Kasumi-1 (cell line): Measurements from ENCODE around the gene IGLL1.

Experiments
- DNase-seq, 2 experiments: peaks; one replicate each; lab custom pipeline; 2025; lab: John Stamatoyannopoulos, UW

Gene IGLL1

DNA sequence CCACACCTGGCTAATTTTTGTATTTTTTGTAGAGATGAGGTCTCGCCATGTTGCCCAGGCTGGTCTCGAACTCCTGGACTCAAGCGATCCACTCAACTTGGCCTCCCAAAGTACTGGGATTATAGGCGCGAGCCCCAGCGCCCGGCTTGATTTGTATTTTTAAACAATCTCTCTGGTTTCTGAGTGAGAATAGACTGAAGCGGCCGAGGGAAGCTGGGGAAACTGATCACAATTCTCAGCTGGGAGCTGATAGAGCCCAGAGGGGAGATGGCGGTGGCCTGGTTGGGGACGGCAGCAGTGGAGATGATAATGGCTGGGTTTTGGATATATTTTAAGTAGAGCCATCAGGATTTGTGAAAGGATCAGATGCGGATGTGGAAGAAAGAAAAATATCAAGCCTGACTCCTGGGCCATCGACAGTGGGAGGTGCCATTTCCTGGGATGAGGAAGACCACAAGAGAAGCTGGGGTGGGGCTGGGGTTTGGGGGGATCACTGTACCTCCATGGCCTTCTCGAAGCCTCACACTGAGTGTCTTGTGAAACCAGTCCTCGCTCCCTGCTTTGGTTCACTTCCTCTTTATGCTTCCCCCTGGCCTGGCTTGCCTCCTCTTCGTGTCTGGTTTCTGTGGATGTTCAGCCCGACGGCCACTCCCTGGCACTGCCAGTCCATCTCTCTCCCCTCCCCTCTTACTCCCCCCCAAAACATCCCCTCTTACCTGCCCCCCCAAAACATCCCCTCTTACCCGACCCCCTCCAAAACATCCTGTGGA lies 51.9 kb downstream of the IGLL1 start:
- DNase-seq: peak; percentile 43 to 52

DNA sequence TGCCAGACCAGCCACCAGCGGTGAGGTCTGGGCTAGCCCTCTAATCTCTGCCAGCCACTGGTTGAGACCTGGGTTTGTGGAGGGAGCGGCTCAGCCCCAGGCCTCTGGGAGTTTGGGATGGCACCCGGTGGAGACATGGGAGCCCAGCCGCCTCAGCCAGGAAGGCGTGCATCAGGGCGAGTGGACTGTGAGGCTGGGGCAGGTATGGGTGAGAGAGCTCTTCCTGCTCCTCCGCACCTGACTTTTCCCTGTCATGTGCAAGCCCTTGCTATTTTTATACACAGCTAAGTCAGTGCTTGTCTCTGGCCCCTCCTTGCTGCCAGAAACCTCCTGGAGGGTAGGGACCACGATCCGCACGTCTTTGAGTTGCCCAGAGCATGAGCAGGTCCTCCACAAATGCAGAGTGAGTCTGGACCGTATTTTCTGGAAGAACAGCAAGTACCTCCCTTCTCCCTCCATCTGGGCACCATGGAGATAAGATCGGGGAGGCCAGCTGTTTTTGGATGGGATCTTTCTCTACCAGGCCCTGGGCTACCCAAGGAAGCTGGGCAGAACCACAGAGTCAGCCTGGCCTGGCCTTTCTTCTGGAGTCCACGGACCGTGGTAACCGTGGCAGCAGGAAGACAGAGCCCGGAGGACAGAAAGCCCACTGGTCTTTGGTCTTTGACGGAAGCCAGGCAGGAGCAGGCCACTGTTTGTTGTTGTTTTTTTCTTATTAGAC lies 53.3 kb downstream of the IGLL1 start:
- DNase-seq: no peak

DNA sequence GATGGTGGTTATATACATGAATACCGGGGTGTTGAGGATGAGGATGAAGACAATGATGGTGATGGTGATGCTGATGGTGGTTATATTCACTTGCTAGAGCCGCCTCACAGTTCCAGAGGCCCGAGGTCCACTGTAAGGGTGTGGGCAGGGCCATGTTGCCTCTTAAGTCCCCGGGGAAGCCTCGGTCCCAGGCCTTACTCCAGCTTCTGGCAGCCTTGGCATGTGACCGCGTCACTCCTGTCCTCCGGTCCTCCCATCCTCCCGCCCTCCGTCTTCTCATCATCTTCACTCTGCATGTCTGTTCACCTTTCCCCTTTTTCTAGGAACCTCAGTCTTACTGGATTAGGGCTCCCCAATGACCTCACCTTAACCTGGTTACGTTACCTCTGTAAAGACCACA lies 54.6 kb downstream of the IGLL1 start:
- DNase-seq: no peak

- no peak for DNase-seq
Measured at GRCh38 chr22:23524226-23524625, 55.9 kb downstream of the IGLL1 start.

DNA sequence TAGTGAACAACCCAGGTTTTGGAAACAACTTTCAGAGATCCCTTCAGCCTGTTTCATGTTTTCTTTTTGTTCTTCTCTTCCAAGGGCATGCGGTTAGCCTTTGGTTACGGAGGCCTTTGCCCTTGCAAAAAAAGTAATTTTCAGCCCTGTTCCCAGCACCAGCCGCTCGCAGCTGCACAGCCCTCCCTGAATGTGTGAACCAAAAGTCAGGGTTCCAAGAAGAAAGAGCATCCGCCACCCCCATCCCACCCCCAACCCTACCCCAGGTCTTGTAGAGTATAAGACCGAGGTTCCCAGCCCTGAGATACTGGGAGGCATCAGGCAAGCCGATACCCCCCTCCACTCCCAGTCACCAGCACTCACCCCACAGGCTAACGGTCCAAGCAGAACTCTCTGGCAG lies 56.4 kb downstream of the IGLL1 start:
- no peak for DNase-seq
